HG03135 (cell line): ENCODE results near the gene KCTD3.

ENCODE experiments used
- ATAC-seq: cut with Tn5 transposase; IDR thresholded peaks from one replicate; pipeline ENCODE4 v1.9.1; 2021; ENCODE audit warnings: mild to moderate bottlenecking, moderate library complexity; ENCODE audit not compliant: unreplicated experiment

The KCTD3 gene

GRCh38 chr1:215555531-215555930, 11.6 kb upstream of the KCTD3 start:
- no peak for ATAC-seq

- ATAC-seq: no peak
Observed at GRCh38 chr1:215556996-215557395, 10.1 kb upstream of the KCTD3 start.

- ATAC-seq: no peak
Observed at GRCh38 chr1:215557504-215557903, 9.6 kb upstream of the KCTD3 start.

- ATAC-seq: no peak
Observed at GRCh38 chr1:215557992-215558626, 9.0 kb upstream of the KCTD3 start.

GRCh38 chr1:215567491-215568298, 591 bp downstream of the KCTD3 start:
- peak; percentile 72 for ATAC-seq

- no peak for ATAC-seq
Observed at GRCh38 chr1:215568299-215568692, 1.2 kb downstream of the KCTD3 start.

- no peak for ATAC-seq
Observed at GRCh38 chr1:215569986-215570824, 3.1 kb downstream of the KCTD3 start.

- no peak for ATAC-seq
Observed at GRCh38 chr1:215581896-215582295, 14.8 kb downstream of the KCTD3 start.

GRCh38 chr1:215583185-215583749, 16.2 kb downstream of the KCTD3 start:
- no peak for ATAC-seq

- no peak for ATAC-seq
Observed at GRCh38 chr1:215584389-215584788, 17.3 kb downstream of the KCTD3 start.

GRCh38 chr1:215589650-215590435, 22.7 kb downstream of the KCTD3 start:
- no peak for ATAC-seq

- ATAC-seq: no peak
Observed at GRCh38 chr1:215590779-215591491, 23.8 kb downstream of the KCTD3 start.

- no peak for ATAC-seq
Observed at GRCh38 chr1:215594640-215595039, 27.5 kb downstream of the KCTD3 start.

- no peak for ATAC-seq
Observed at GRCh38 chr1:215595231-215595630, 28.1 kb downstream of the KCTD3 start.

GRCh38 chr1:215597961-215598360, 30.9 kb downstream of the KCTD3 start:
- no peak for ATAC-seq

GRCh38 chr1:215599418-215600074, 32.4 kb downstream of the KCTD3 start:
- no peak for ATAC-seq

- no peak for ATAC-seq
Observed at GRCh38 chr1:215600258-215600792, 33.2 kb downstream of the KCTD3 start.

GRCh38 chr1:215600867-215601266, 33.8 kb downstream of the KCTD3 start:
- ATAC-seq: no peak

- ATAC-seq: no peak
Observed at GRCh38 chr1:215601276-215601675, 34.2 kb downstream of the KCTD3 start.
